Thymus (tissue), 11 donors: Measurements from ENCODE around the gene LRP1. TPM values are rescaled to one million over a fixed set of nuclear protein-coding genes. Genes with fewer than 3 reads are reported as not detected.

Experiments
- DNase-seq, 9 donors: peaks; one replicate each; pipeline ENCODE4 v3.0.0-alpha.2; 2013; ENCODE audit warnings: low spot score in 9 of 9, low read depth in 6 of 9, missing footprints in 1 of 9
- H3K27ac ChIP-seq, 2 donors: one replicate each; pipeline ENCODE4 v1.5.1; 2013; ENCODE audit warnings: control low read depth in 1 of 2, low read depth in 1 of 2, low read length in 1 of 2, mild to moderate bottlenecking in 1 of 2, moderate library complexity in 1 of 2
- H3K27me3 ChIP-seq, 2 donors: one replicate each; pipeline ENCODE4 v1.5.1; 2013; ENCODE audit warnings: low read length in 1 of 2; ENCODE audit not compliant: control insufficient read depth in 2 of 2, insufficient read depth in 1 of 2
- H3K36me3 ChIP-seq, 2 donors: one replicate each; pipeline ENCODE4 v1.5.1; 2013; ENCODE audit warnings: low read length in 1 of 2, mild to moderate bottlenecking in 1 of 2, moderate library complexity in 1 of 2; ENCODE audit not compliant: control insufficient read depth in 2 of 2, insufficient read depth in 2 of 2
- H3K4me1 ChIP-seq, 2 donors: one replicate each; pipeline ENCODE4 v1.5.1; 2013; ENCODE audit warnings: low read length in 2 of 2; ENCODE audit not compliant: control insufficient read depth in 2 of 2, insufficient read depth in 2 of 2
- H3K4me3 ChIP-seq, 2 donors: one replicate each; pipeline ENCODE4 v1.5.1; 2013; ENCODE audit warnings: low read length in 2 of 2, control low read depth in 1 of 2, mild to moderate bottlenecking in 1 of 2
- H3K9me3 ChIP-seq, 2 donors: one replicate each; pipeline ENCODE4 v1.5.1; 2013; ENCODE audit warnings: low read length in 1 of 2, mild to moderate bottlenecking in 1 of 2; ENCODE audit not compliant: control insufficient read depth in 2 of 2, insufficient read depth in 1 of 2
- WGBS: extraction: QIAGEN DNeasy Blood & Tissue Kit; methylation state at CpG from one replicate; pipeline ENCODE4 v1.1.7; 2013; 5-methylcytosine and 5-hydroxymethylcytosine counted together
- polyA plus RNA-seq: library from polyadenylated mRNA; stranded (reverse); fragments of 200-250 nt; gene quantifications from one replicate; pipeline ENCODE4 v1.2.3, GENCODE V29; 2013
- total RNA-seq: library from RNA; stranded (reverse); fragments of 120-200 nt; gene quantifications from one replicate; pipeline ENCODE4 v1.2.4, GENCODE V29; 2013
- donor health status: healthy.

The LRP1 gene
- total and polyA plus RNA-seq, 2 donors: 4.5 to 22.6 TPM

DNA sequence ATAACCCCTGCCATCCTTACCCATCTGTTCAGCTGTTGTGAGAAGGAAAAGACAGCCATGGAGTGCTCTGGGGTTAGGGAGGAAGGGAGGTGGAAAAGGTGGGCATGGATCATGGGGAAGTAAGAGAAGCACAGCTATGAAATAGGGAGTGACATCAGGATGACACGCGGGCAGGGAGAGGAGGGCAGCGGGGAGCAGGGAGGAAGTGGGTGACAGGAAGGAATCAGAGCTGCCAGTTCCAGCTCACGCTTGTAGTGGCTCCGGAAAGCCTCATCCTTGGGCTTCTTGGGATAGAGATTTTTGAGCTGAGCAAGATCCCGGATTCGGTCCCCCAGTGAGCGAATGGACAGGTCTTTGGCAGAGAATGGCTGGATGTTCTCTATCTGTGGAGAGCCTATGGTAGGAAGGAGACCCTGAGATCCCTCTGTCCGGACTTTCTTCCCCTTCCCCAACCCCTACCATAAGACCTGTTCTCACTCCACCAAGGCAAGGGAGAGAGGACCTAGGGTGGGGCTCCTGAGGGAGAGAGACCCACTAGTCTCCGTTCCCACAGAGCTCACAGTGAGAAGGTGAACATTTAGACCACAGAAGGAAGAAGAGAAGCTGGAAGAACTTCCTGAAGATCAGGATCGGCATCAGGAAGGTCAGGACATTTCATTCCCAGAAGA is 29.1 kb upstream of the LRP1 start:
- Histone ChIP-seq H3K27me3 (no peaks in the 10 kb centered on the region), H3K36me3 (peaks cover 58 to 78% of the 10 kb centered on the region in 2 donors), H3K9me3 (no peaks in the 10 kb centered on the region), H3K27ac (no peak overlapping the region), H3K4me3 (no peak overlapping the region), H3K4me1 (peaks cover 0 to 19% of the 10 kb centered on the region in 2 donors)
- DNase-seq: no peak
- 94% methylated on average over 11 of the region's 11 CpGs for WGBS

DNA sequence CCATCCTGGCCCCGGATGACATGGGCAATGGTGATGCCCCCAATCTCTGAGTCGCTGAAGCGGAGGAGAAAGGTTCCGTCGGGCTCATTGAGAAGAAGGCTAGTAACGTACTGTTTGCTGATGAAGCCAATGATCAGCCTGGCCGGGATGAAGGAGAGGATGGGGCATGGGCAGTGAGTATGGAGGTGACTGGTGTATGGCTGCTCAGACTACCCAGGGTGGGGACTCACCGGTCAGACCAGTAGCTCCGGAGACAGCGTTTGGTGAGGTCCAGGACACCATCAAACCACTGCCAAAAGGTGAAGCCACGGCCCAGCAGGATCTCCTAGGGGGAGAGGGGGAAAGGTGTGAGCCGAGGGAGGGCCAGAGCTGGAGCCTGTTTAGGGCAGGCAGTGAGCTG is 28.5 kb upstream of the LRP1 start:
- 96% methylated on average over 12 of the region's 12 CpGs for WGBS
- H3K4me3 ChIP-seq: no peak overlapping the region
- no peaks in the 10 kb centered on the region for H3K9me3 ChIP-seq
- H3K27ac ChIP-seq: no peak overlapping the region
- no peak for DNase-seq
- peaks cover 0 to 13% of the 10 kb centered on the region in 2 donors for H3K4me1 ChIP-seq
- H3K36me3 ChIP-seq: peaks cover 64 to 78% of the 10 kb centered on the region in 2 donors
- no peaks in the 10 kb centered on the region for H3K27me3 ChIP-seq

DNA sequence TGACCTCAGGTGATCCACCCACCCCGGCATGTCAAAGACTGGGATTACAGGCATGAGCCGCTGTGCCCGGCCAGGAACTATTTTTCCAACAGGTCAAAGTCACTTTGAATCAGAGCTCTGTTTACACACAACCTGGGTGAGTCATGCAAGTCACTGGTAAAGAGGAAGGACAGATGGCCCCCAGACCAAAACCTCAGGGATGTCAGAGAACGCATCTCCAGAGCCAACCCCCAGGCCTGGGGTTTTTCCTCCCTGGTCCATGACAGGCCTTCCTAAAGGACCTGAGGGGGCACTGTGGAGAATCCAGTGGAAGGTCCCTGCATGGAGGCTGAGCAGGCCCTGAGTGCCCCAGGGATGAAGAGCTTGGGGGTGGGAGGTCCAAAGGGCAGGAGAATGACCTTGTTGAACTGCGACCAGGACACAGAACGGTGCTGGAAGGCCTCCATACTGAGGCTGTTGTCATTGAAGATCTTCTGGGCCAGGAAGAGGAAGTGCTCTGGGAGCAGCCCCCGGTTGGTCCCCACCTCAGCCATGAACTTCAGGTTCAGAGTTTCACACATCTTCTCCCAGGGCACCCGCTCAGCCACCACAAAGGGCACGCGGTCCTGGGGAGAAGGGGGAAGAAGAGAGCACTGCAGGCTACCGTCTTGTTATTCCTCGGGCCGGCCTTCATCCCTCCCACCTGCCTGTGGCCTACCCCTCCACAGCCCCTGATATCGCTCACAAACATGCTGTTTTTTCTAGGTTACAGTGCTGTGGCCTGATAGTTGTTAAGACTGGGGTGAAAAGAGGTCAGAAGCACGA is 26.2 kb upstream of the LRP1 start:
- Histone ChIP-seq H3K27me3 (no peaks in the 10 kb centered on the region), H3K36me3 (peaks cover 64 to 78% of the 10 kb centered on the region in 2 donors), H3K27ac (peak overlapping the region in 1 of 2 donors; percentile 30), H3K9me3 (no peaks in the 10 kb centered on the region), H3K4me3 (no peak overlapping the region), H3K4me1 (peaks cover 0 to 4% of the 10 kb centered on the region in 2 donors)
- no peak for DNase-seq
- WGBS: 81% methylated on average over 15 of the region's 15 CpGs

DNA sequence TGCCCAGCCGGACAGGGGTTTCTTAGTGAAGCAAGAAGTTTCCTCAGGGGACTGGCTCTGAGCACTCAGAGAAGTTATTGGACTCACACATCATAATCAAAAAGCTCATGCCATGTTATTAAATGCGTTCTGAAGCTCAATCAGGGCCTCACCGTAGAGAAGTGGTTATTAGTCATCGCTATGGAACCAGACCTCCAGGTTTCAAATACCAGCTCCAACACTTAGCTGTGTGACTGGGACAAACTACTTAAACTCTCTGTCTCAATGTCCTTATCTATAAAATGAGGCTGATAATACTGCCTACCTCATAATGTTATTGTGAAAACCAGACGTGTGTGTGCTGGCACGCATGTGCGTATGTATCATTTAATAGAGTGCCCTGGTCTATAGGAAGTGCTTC is 24.4 kb upstream of the LRP1 start:
- Histone ChIP-seq H3K4me3 (no peak overlapping the region), H3K36me3 (peaks cover 72 to 75% of the 10 kb centered on the region in 2 donors), H3K27me3 (no peaks in the 10 kb centered on the region), H3K27ac (no peak overlapping the region), H3K9me3 (no peaks in the 10 kb centered on the region), H3K4me1 (peaks cover 0 to 13% of the 10 kb centered on the region in 2 donors)
- no peak for DNase-seq
- 97% methylated on average over 7 of the region's 7 CpGs for WGBS

DNA sequence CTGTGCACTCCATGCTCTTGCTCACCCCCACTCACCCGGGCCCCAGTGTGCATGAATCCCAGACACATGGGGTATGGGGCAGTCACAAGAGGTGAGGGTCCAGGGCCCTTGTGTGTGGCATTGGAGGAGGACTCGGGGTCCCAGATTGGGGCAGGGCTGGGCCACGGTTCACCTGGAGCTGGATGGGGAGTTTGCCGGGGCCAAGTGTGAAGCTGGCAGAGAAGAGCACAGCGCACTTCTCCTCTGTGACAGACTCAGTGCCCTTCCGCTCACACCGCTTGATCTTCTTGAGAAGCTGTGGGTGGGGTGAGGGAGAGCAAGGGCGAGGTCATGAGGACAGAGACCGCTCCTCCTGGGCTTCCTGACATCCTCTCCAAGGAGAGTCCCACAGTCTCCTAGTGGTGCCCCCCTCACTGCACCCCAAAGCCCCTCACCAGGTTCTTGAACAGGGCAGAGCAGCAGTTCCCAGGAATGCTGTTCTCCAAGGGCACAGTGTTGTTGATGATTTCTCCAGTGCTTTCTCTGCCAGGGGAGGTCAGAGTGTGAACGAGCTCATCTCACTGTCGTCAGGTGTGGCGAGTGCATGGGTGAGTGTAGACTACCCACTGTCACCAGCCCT is 23.9 kb upstream of the LRP1 start:
- Histone ChIP-seq H3K4me1 (peaks cover 2 to 17% of the 10 kb centered on the region in 2 donors), H3K27me3 (no peaks in the 10 kb centered on the region), H3K9me3 (no peaks in the 10 kb centered on the region), H3K36me3 (peaks cover 66 to 70% of the 10 kb centered on the region in 2 donors), H3K4me3 (no peak overlapping the region), H3K27ac (no peak overlapping the region)
- WGBS: 97% methylated on average over 12 of the region's 12 CpGs
- DNase-seq: no peak

DNA sequence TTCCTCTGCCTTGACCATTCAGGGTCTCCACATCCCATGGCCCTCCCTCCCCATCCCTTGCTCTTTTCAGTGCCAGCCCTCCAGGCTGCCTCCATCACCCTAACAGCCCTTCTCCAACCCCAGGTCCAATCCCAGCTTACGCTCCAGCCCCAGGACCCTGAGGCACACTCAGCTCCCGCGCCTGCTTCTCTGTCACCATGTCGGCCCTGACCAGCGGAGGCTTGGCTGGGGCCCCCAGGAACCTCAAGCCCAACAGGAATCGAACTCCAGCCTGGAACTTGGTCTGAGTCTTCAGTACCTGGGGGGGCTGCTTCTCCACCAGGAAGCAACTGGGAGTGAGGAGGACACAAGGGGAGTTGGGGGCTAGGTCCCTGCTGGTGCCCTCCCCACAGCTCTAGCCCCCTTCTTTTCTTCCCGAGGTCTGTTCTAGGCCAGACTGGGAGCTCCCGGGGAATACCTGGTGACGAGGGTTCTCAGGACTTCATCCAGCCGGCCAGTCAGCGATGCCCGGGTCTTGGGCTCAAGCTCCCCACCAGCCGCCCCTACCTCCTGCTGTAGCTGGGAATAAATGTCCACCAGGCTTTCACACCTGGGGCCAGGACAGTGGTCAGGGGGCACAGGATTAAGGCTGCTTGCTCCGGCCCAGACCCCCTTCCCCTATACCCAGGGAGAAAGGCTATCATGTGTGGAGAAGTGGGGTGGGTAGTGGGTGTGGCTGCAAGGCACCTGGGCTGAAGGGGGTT is 23.1 kb upstream of the LRP1 start:
- no peak overlapping the region for H3K27ac ChIP-seq
- H3K4me1 ChIP-seq: peaks cover 7 to 25% of the 10 kb centered on the region in 2 donors
- H3K36me3 ChIP-seq: peaks cover 58 to 62% of the 10 kb centered on the region in 2 donors

DNA sequence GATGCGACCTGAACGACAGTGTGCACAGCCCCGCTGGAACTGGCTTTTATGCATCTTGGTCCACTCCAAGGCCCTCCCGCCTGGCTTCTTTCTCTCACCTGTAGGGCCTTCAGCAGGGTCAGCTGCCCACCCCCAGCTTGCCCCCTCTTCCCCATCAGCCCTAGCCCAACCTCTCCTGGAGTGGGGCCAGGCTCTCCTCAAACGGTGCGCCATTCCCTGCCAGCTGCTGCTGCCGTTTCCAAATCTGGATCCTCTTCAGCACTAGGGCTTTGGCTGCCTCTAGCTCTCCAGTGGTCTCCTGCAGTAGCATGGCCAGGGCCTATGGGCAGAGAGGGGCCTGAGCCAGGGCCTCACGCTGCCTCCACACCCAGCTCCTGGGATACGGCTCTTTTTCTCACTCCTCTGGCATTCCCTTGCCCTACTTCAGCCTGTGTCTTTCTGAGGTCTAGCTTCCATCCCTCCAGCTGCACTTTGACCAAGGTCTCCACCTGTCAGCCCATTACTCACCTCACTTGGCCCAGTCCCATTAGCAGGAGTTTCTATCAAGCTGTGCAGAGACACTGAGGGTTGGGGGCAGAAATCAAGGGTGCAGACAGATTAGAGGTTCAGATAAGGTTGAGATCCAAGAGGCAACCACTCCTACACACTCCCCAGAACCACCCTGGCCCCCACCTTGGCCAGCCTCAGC is 22.1 kb upstream of the LRP1 start:
- 95% methylated on average over 9 of the region's 9 CpGs for WGBS
- no peak overlapping the region for H3K27ac ChIP-seq

More for the DNA sequence above, 23.1 kb upstream of the LRP1 start:
- WGBS: 98% methylated on average over 14 of the region's 14 CpGs
- DNase-seq: no peak
- no peaks in the 10 kb centered on the region for H3K9me3 ChIP-seq
- no peaks in the 10 kb centered on the region for H3K27me3 ChIP-seq
- H3K4me3 ChIP-seq: no peak overlapping the region

DNA sequence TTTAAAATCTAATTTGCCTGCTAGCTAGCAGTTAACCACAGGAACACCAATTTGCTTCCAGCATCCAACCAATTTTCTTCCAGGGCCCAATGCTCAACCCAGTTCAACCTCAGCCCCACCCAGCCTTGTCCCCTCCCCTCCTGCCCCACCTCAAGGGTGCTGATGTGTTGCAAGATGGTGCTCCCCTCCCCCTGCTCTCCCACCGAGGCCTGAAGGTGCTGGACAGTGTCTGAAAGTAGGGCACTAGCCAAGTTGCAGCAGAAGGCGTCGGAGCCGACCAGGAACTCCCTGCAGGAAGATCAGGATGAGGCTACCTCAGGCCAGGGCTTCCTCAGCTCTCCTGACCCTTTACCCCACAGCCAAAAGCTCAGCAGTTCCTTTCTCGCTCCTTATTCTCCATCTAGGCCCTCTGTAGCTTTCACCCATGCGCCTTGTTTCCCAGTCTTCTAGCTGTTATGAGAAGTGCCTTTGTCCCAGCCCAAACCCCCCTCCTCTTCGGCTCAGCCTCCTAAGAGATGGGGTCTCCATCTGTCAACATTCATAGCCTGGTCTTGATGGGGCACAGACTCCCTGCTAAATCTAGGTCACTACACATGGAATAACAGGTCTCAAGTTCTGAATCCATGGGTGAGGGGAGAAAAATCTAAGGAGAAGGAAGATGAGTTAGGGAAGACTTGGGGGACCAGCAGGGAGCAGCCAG is 20.7 kb upstream of the LRP1 start:
- Histone ChIP-seq H3K4me1 (peaks cover 10 to 40% of the 10 kb centered on the region in 2 donors), H3K27ac (no peak overlapping the region), H3K36me3 (peaks cover 49 to 52% of the 10 kb centered on the region in 2 donors), H3K9me3 (peaks cover 0 to 4% of the 10 kb centered on the region in 2 donors), H3K4me3 (no peak overlapping the region), H3K27me3 (no peaks in the 10 kb centered on the region)
- WGBS: 96% methylated on average over 7 of the region's 7 CpGs
- DNase-seq: no peak

More for the DNA sequence above, 22.1 kb upstream of the LRP1 start:
- Histone ChIP-seq H3K4me1 (peaks cover 7 to 30% of the 10 kb centered on the region in 2 donors), H3K27me3 (no peaks in the 10 kb centered on the region), H3K4me3 (no peak overlapping the region), H3K9me3 (peaks cover 0 to 2% of the 10 kb centered on the region in 2 donors), H3K36me3 (peaks cover 58 to 61% of the 10 kb centered on the region in 2 donors)
- DNase-seq: no peak
